Cortex of kidney (tissue), 1 donor: ENCODE results near the gene COL5A1.

Experiments used
- DNase-seq: peaks from one replicate; lab custom pipeline; 2025; lab: John Stamatoyannopoulos, UW

COL5A1 gene

GRCh38 chr9:134641173-134641989 is at the start of gene COL5A1:
Gene COL5A1, plus strand, starts transcription at chr9:134641803. Its CDS starts 385 bp downstream, at chr9:134642188.
- DNase-seq = no peak

- no peak for DNase-seq
Measured at GRCh38 chr9:134592018-134592818, 49.4 kb upstream of the COL5A1 start.

GRCh38 chr9:134592819-134593200 is 48.8 kb upstream of the COL5A1 start:
- no peak for DNase-seq

- no peak for DNase-seq
Measured at GRCh38 chr9:134593286-134594077, 48.1 kb upstream of the COL5A1 start.

- no peak for DNase-seq
Measured at GRCh38 chr9:134594078-134594941, 47.3 kb upstream of the COL5A1 start.

- DNase-seq = no peak
Measured at GRCh38 chr9:134595014-134595413, 46.6 kb upstream of the COL5A1 start.

- DNase-seq = no peak
Measured at GRCh38 chr9:134597041-134597913, 44.3 kb upstream of the COL5A1 start.

GRCh38 chr9:134597957-134598883 is 43.4 kb upstream of the COL5A1 start:
- no peak for DNase-seq

GRCh38 chr9:134598884-134599245 is 42.7 kb upstream of the COL5A1 start:
- DNase-seq = no peak

- no peak for DNase-seq
Measured at GRCh38 chr9:134600371-134600770, 41.2 kb upstream of the COL5A1 start.

- no peak for DNase-seq
Measured at GRCh38 chr9:134600836-134601638, 40.6 kb upstream of the COL5A1 start.

- DNase-seq = no peak
Measured at GRCh38 chr9:134601764-134602163, 39.8 kb upstream of the COL5A1 start.

GRCh38 chr9:134602547-134603362 is 38.8 kb upstream of the COL5A1 start:
- no peak for DNase-seq

- no peak for DNase-seq
Measured at GRCh38 chr9:134604834-134605233, 36.8 kb upstream of the COL5A1 start.

GRCh38 chr9:134605351-134605965 is 36.1 kb upstream of the COL5A1 start:
- DNase-seq = no peak

GRCh38 chr9:134605966-134606357 is 35.6 kb upstream of the COL5A1 start:
- no peak for DNase-seq
